Hematopoietic multipotent progenitor cell treated with erythropoietin and hydrocortisone succinate and interleukin-3 and kit ligand, for 8 days (in vitro differentiated cells): Measurements from ENCODE around the gene XCR1.
"Not testable (repeated sequence)": the region's sequence is repeated elsewhere in the genome, so short reads cannot be mapped to it uniquely, and the experiment has no call there.

ENCODE experiments used
- DNase-seq: peaks from one replicate; pipeline ENCODE4 v3.0.0-alpha.2; 2015

Gene XCR1

GRCh38 chr3:46001178-46001577, 26.1 kb downstream of the XCR1 start:
- no peak for DNase-seq

GRCh38 chr3:45997942-45998341, 29.3 kb downstream of the XCR1 start:
- no peak for DNase-seq

- DNase-seq, result not testable (repeated sequence)
These were observed 29.8 kb downstream of the XCR1 start for GRCh38 chr3:45997499-45997898.

GRCh38 chr3:45995236-45996192, 31.8 kb downstream of the XCR1 start, which contains the start of gene FYCO1:
Gene FYCO1 (minus strand): TSS chr3:45995824. CDS start chr3:45984910, 10,914 bp downstream.
- DNase-seq, result peak; percentile 88

- peak; percentile 50 for DNase-seq
These were observed 32.7 kb downstream of the XCR1 start for GRCh38 chr3:45994419-45995235.

- DNase-seq, result no peak
These were observed 33.8 kb downstream of the XCR1 start for GRCh38 chr3:45993421-45994027.

- no peak for DNase-seq
These were observed 34.5 kb downstream of the XCR1 start for GRCh38 chr3:45992821-45993221.

- DNase-seq, result no peak
These were observed 35.1 kb downstream of the XCR1 start for GRCh38 chr3:45992133-45992729.

GRCh38 chr3:45991341-45991740, 35.9 kb downstream of the XCR1 start:
- DNase-seq, result no peak

GRCh38 chr3:45990181-45990580, 37.1 kb downstream of the XCR1 start:
- peak; percentile 69 for DNase-seq

- no peak for DNase-seq
These were observed 38.5 kb downstream of the XCR1 start for GRCh38 chr3:45988804-45989203.

GRCh38 chr3:45988362-45988761, 38.9 kb downstream of the XCR1 start:
- DNase-seq, result no peak

GRCh38 chr3:45987368-45988291, 39.7 kb downstream of the XCR1 start:
- DNase-seq, result no peak

GRCh38 chr3:45986303-45986982, 40.8 kb downstream of the XCR1 start:
- DNase-seq, result no peak

GRCh38 chr3:45985532-45986302, 41.6 kb downstream of the XCR1 start:
- no peak for DNase-seq

- DNase-seq, result no peak
These were observed 42.7 kb downstream of the XCR1 start for GRCh38 chr3:45984331-45985312.

GRCh38 chr3:45983770-45984169, 43.5 kb downstream of the XCR1 start:
- peak; percentile 67 for DNase-seq

- DNase-seq, result peak; percentile 53
These were observed 45.8 kb downstream of the XCR1 start for GRCh38 chr3:45981346-45982074.
